Mononuclear cell (primary cell): ENCODE results near the gene CHRNB1. TPM values are rescaled to one million over a fixed set of nuclear protein-coding genes. Genes with fewer than 3 reads are reported as not detected.
"Not testable (repeated sequence)": the region's sequence is repeated elsewhere in the genome, so short reads cannot be mapped to it uniquely, and the experiment has no call there.

ENCODE experiments used
- H3K27me3 ChIP-seq: 2 replicates; pipeline ENCODE4 v1.6.0; 2011; ENCODE audit warnings: low read length, control low read depth; ENCODE audit not compliant: insufficient read depth
- H3K4me1 ChIP-seq: 2 replicates; pipeline ENCODE4 v1.5.1; 2011; ENCODE audit warnings: mild to moderate bottlenecking, low read length, control low read depth; ENCODE audit not compliant: insufficient read depth
- H3K4me3 ChIP-seq: 2 replicates; pipeline ENCODE4 v1.5.1; 2011; ENCODE audit warnings: mild to moderate bottlenecking, low read length, moderate library complexity
- H3K9me3 ChIP-seq: 2 replicates; pipeline ENCODE4 v1.5.1; 2011; ENCODE audit warnings: low read depth, mild to moderate bottlenecking, control low read depth, low read length
- total RNA-seq: library from RNA; depleted of rRNA; stranded (reverse); fragments of >200 nt; gene quantifications from one replicate; pipeline ENCODE4 v1.2.3, GENCODE V29; 2012

CHRNB1 gene
- total RNA-seq, 1 donor, result 3.3 TPM

DNA sequence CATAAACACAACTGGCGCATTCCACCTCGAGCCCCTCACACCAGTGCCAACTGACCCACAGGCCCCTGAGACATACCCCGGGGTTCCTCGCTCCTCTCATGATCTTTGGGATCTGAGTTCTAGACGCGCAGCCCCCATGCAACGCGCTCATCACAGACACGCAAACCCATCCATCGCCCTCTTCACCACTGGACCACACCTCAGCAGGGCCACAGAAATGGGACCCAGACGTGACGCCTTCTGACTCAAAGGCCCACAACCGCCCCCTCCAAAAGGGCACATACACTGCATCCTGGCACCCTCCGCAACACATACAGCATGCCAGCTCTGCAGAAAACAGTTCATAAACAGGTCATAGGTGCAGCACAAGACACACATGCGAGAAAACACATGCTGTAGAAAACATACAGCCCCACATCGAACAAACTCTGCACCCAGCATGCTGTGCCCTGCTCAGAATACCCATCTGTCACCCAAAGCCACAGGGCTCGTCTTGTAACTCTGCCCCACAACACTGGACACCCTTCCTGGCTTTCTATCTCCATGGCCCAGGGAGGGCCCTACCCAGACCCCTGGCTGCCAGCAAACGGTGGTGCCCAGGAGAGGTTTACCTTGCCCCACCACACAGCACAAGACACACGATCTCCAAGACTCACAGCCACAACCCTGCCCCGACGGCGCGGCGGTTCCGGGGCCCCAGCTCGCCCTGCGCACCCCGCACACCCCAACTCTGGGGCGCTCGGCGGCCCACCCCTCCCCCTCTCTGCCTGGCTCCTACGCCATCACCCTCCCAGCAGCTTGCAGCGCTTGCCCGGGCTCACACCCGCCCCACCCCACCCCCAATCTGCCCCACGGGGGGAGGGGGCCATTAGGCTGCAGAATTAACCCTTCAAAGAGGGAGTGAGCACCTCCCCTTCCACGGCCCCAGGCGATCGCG is 33.7 kb downstream of the CHRNB1 start:
- H3K4me1 ChIP-seq, result peaks cover 67% of the 10 kb centered on the region
- H3K27me3 ChIP-seq, result no peaks in the 10 kb centered on the region
- no peaks in the 10 kb centered on the region for H3K9me3 ChIP-seq
- peak overlapping the region; percentile 65 for H3K4me3 ChIP-seq

DNA sequence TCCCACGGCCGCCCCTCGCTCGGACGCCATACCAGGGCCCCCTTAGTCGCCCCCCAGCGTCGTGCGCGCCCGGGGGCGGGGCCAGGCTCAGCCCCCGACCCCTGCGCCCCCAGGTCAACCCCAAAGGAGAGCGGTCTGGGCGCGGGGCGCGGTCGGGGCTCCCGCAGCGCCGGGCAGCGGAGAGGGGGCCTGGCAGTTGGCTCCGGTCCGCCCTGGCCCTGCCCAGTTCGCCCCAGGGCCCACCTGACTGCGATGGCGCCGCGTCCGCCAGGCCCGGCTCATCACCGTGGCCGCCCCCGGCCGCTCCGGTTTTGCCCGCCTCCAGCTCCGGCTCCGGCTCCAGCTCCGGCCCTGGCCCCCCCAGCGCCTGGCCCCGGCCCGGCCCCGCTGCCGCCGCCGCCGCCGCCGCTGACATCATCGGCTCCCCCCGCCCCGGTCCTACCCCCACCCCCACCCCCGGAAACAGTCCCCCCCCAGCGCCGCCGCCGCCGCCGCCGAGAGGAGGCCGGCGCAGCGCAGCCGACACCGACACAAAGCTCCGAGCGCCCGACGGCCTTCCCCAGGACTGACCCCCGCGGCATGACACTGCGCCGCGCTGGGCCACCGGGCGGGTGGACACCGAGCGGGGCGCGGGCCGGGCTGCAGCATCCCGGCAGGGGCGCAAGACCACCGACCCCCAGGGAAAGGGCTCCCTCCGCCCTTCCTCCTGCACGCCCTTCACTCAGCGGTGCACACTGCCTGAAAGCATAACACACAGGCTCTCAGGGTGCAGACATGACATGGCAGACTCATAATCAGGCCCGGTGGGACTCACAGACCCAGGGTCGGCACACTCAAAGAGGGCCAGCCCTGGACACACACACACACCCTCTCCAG is 34.6 kb downstream of the CHRNB1 start, which contains the start of gene ZBTB4:
Gene ZBTB4 (minus strand): TSS at position 419 of the 876 bp plus-strand sequence. CDS start 12,830 bp downstream, outside the sequence.
- H3K27me3 ChIP-seq, result no peaks in the 10 kb centered on the region
- H3K4me3 ChIP-seq, result peak within 1 kb of the TSS; percentile 65
- no peaks in the 10 kb centered on the region for H3K9me3 ChIP-seq
- H3K4me1 ChIP-seq, result peaks cover 67% of the 10 kb centered on the region

DNA sequence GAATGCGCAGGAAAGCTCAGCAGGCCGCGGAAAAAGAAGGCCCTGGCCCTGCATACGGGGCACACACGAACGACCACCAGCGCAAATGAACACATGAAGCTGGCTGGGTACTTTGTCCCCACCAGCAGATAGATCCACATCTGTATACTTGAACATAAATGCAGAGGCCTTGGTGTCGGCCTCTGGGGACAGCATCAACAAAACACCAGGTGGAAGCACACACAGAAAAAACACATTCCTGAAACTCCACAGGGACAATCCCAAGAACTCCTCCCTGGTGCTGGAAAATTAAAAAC is 35.2 kb downstream of the CHRNB1 start:
- no peaks in the 10 kb centered on the region for H3K9me3 ChIP-seq
- H3K4me1 ChIP-seq, result peaks cover 64% of the 10 kb centered on the region
- H3K4me3 ChIP-seq, result peak overlapping the region; percentile 51
- H3K27me3 ChIP-seq, result no peaks in the 10 kb centered on the region

DNA sequence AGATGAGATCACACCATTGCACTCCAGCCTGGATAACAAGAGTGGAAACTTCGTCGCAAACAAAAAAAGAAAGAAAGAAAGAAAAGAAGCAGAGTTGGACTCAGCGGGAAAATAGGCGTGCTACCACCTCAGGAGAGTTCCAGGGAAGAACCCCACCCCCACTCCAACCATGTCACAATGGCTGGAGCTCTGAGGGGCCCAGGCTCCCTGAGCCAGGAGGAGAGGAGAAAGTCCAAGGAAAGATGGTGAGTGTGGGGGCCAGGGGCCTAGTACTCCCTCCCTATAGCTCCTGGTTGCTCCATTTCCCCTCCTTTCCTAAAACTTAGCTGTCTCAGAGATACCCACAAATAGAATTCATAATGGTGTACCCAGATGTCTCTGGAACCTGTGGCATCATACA is 36.4 kb downstream of the CHRNB1 start, which contains the start of gene SLC35G6:
Gene SLC35G6 (plus strand): TSS at position 172 of the 400 bp plus-strand sequence. CDS start 71 bp downstream, at position 243.
- not testable (repeated sequence) for H3K27me3 ChIP-seq, H3K9me3 ChIP-seq, H3K4me3 ChIP-seq
- peaks cover 64% of the 10 kb centered on the region for H3K4me1 ChIP-seq

DNA sequence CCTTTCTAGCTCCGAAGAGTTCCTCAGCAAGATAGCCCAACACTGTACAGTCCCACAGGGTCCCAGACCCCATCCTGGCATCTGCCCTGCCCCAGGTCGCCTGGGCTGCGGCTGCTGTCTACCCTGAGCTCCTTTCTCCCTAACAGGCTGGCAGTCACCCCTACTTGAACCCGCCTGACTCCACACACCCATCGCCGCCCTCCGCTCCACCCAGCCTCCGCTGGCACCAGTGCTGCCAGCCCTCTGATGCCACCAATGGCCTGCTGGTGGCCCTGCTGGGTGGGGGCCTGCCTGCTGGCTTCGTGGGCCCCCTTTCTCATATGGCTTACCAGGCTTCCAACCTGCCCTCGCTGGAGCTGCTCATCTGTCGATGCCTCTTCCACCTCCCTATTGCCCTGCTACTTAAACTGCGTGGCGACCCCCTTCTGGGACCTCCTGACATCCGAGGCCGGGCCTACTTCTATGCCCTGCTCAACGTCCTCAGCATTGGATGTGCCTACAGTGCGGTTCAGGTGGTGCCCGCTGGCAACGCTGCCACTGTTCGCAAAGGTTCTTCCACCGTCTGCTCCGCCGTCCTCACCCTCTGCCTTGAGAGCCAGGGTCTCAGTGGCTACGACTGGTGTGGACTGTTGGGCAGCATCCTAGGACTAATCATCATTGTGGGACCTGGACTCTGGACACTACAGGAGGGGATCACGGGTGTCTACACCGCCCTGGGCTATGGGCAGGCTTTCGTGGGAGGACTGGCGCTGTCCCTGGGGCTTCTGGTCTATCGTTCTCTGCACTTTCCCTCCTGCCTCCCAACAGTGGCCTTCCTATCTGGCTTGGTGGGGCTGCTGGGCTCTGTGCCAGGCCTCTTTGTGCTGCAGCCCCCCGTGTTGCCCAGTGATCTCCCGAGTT is 37.2 kb downstream of the CHRNB1 start:
- H3K4me3 ChIP-seq, H3K27me3 ChIP-seq, H3K9me3 ChIP-seq: not testable (repeated sequence)
- H3K4me1 ChIP-seq, result peaks cover 64% of the 10 kb centered on the region

DNA sequence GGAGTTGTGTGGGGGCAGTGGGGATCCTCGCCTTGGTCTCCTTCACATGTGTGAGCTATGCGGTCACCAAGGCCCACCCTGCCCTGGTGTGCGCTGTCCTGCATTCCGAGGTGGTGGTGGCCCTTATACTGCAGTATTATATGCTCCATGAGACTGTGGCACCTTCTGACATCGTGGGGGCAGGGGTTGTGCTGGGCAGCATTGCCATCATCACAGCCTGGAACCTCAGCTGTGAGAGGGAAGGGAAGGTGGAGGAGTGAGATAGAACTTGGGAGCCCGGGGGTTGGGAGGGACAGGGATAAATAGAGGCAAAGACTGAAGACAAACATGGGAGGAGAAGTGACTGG is 37.9 kb downstream of the CHRNB1 start:
- Histone ChIP-seq H3K4me3 (peak overlapping the region; percentile 98), H3K4me1 (peaks cover 64% of the 10 kb centered on the region)
- not testable (repeated sequence) for H3K27me3 ChIP-seq, H3K9me3 ChIP-seq

DNA sequence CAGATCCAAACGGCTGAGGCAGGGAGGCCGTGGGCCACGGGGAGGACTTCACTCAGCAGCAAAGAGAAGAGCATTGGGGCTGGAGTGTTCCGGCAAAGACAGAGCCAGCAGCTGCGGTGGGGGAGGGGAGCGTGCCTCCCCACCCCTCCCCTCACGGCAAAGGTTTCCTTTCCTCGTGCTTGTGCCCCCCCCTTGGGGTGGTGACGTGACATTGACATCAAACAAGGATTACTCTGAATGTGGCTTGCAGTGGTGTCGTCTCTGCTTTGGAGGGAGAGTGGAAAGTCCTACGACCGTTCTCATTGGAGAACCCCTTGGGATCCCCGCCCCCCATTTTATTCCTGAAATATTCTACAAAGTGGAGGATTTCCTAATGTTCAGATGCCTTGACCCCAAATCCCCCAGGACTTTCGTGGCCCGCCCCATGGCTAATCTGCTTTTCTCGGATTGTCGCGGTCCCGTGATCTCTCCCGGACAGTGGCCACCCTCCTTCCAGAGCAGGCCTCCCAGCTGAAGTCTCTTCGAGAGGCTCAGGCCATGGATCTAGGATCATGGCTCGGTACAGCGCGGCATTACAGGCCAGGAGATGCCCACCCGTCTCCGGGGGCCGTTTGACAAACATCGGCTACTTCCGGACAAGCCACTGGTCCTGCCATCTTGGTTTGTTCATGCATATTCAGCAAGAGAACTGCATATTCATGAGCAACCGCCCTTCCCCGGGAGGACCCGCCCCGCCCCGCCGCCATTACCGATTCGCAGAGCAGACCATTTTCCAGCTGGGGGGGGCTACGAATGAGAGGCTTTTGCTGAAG is 38.6 kb downstream of the CHRNB1 start:
- Histone ChIP-seq H3K27me3 (no peaks in the 10 kb centered on the region), H3K4me3 (peak overlapping the region; percentile 98), H3K4me1 (peaks cover 62% of the 10 kb centered on the region), H3K9me3 (no peaks in the 10 kb centered on the region)

DNA sequence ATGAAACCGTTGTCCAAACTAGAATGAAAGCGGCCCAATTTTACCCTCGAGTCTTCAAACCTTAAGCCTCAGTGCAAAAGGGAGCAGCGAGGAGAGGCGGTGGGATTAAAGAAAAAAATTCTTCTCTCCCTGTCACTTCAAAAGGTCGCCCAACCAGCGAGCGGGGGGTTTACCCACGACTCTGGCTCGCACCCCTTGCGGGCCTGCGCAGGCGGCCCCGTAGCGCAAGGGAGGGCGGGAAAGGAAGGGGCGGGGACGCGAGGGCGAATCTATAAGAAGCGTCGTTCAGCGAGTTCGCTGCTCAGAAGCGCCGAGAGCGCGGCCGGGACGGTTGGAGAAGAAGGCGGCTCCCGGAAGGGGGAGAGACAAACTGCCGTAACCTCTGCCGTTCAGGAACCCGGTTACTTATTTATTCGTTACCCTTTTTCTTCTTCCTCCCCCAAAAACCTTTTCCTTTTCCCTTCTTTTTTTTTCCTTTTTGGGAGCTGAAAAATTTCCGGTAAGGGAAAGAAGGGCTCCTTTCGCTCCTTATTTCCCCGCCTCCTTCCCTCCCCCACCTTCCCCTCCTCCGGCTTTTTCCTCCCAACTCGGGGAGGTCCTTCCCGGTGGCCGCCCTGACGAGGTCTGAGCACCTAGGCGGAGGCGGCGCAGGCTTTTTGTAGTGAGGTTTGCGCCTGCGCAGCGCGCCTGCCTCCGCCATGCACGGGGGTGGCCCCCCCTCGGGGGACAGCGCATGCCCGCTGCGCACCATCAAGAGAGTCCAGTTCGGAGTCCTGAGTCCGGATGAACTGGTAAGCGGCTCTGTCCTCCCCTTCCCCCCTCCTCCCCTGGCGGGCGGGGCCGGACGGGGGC is 39.4 kb downstream of the CHRNB1 start, which contains the start of gene POLR2A:
Gene POLR2A (plus strand): TSS at position 300 of the 852 bp plus-strand sequence.
- no peaks in the 10 kb centered on the region for H3K9me3 ChIP-seq
- peaks cover 59% of the 10 kb centered on the region for H3K4me1 ChIP-seq
- peak within 1 kb of the TSS; percentile 98 for H3K4me3 ChIP-seq
- H3K27me3 ChIP-seq, result no peaks in the 10 kb centered on the region

DNA sequence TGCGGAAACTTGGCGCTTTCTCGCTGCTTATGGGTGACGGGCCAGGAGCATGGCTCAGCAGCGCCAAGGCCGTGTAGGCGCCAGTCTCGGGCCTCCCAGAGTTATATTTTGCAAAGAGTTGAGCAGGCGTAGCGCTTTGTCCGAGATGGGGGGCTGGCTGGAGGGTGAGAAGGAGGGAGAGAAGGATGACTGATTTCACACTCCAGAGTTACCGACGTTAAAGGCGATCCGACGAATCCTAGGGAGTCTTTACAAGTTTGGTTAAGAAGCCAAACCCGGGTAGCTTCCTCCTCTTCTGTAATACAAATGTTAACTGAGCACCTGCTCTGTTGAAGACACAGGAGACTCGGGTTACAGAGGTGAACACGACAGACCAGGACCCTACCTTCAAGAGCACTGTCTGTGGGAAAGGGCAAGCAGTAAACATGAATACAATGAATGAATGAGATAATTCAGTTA is 40.1 kb downstream of the CHRNB1 start:
- Histone ChIP-seq H3K27me3 (no peaks in the 10 kb centered on the region), H3K4me1 (peaks cover 59% of the 10 kb centered on the region), H3K9me3 (no peaks in the 10 kb centered on the region), H3K4me3 (peak overlapping the region; percentile 98)

DNA sequence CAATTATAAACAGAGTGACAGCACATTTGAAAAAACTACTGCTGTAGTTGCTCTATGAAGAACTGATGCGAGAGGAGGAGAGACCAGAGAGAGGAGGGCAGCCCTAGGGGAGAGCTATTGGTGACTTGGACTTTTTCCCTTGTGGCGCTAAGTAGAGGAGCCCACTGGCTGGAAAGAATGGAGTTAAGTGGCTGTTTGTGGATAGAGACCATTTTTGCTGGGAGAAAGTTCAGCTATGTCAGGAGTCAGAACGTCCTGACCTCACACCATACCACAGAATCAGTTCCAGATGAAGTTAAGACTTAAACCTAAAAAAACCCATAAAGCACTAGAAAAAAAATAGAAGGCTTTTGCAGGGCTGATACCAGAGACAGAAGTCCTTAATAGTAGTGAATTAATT is 41.3 kb downstream of the CHRNB1 start:
- Histone ChIP-seq H3K4me1 (peaks cover 51% of the 10 kb centered on the region), H3K9me3 (no peaks in the 10 kb centered on the region), H3K4me3 (no peak overlapping the region)

DNA sequence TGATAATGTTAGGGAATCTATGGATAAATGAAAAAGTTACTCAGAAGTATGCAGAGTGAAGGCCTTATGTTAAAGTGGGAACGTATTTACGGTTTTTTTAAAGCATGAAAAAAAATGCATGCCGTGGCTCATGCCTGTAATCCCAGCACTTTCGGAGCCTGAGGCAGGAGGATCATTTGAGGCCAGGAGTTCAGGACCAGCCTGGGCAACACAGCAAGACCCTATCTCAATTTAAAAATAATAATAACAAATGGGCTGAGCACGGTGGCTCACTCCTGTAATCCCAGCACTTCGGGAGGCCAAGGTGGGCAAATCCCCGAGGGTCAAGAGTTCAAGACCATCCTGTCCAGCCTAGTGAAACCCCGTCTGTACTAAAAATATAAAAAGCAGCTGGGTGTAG is 45.3 kb downstream of the CHRNB1 start:
- no peak overlapping the region for H3K4me3 ChIP-seq
- H3K27me3 ChIP-seq, result no peaks in the 10 kb centered on the region
- H3K9me3 ChIP-seq, result no peaks in the 10 kb centered on the region
- peaks cover 46% of the 10 kb centered on the region for H3K4me1 ChIP-seq

More for the DNA sequence above, 41.3 kb downstream of the CHRNB1 start:
- H3K27me3 ChIP-seq, result no peaks in the 10 kb centered on the region

DNA sequence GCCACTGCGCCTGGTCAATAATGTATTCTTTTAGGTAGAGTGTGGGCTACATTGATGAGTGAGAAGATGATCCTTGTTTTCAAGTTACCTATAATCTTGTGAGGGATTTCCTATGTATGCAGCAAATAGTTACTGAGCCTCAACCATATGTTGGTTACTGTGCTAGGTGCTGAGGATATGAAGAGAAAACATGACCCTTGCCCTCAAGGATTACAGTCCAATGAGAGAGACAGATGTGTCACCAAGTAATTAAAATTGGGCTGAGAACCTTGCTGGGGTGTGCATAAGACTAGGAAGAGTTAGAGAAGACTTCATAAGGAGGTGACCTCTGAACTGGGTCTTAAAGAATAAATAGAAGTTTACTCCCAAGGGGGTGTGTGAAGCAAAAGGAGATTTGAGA is 46.7 kb downstream of the CHRNB1 start:
- Histone ChIP-seq H3K27me3 (no peaks in the 10 kb centered on the region), H3K9me3 (no peaks in the 10 kb centered on the region), H3K4me3 (no peak overlapping the region), H3K4me1 (peaks cover 31% of the 10 kb centered on the region)

DNA sequence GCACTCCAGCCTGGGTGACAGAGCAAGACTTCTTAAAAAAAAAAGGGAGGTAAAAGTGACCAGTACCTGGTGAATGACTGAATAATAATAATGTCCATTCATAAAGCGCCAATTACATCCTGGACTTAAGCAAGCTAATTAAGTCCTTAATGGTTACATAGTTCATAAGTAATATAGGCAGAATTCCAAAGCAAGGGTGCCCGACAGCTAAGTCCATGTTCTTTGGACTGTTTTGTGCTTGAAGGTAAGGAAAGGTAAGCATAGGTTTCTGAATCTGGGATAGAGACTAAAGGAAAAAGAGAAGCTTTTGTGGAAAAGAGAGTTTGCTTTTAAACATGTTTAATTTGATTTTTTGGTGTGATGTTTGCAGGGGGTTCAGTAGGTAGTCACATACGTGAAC is 49.1 kb downstream of the CHRNB1 start:
- H3K27me3 ChIP-seq, result no peaks in the 10 kb centered on the region
- peaks cover 15% of the 10 kb centered on the region for H3K4me1 ChIP-seq

More for the DNA sequence above, 49.1 kb downstream of the CHRNB1 start:
- Histone ChIP-seq H3K4me3 (no peak overlapping the region), H3K9me3 (no peaks in the 10 kb centered on the region)
